AG09319 (cell line): ENCODE results near the gene TAF15.

ENCODE experiments used
- DNase-seq: peaks from one replicate; pipeline ENCODE4 v3.0.0-alpha.2; 2010; ENCODE audit warnings: low read depth; ENCODE audit errors: extremely low read depth
- CTCF ChIP-seq: IDR thresholded peaks from 2 replicates; pipeline ENCODE4 v1.5.1; 2011; ENCODE audit warnings: low read depth, mild to moderate bottlenecking, inconsistent platforms, low read length, moderate library complexity

The TAF15 gene

GRCh38 chr17:35892091-35893035 is 83.1 kb downstream of the TAF15 start:
- TF ChIP-seq CTCF: no peak
- no peak for DNase-seq

GRCh38 chr17:35893751-35894150 is 84.5 kb downstream of the TAF15 start:
- no peak for TF ChIP-seq CTCF
- no peak for DNase-seq

DNA sequence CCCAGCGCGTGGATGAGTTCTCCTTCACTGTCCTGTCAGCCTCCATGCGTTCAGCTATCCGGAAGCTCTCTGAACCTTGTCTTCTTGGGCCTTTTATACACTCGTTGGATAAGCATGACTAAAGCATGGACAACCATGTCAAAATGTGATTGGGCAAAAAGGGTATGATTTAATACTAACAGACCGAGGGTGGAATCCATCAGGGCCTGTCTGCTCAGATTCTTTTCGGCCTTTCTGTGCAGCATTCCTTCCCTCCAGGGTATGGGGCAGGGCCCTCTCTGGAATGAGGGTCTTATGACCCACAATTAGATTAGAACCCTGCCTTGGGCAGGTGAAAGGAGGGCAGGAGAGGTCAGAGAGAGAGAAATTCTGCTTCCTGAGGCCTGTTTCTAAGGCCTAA is 84.9 kb downstream of the TAF15 start:
- TF ChIP-seq CTCF: no peak
- no peak for DNase-seq

DNA sequence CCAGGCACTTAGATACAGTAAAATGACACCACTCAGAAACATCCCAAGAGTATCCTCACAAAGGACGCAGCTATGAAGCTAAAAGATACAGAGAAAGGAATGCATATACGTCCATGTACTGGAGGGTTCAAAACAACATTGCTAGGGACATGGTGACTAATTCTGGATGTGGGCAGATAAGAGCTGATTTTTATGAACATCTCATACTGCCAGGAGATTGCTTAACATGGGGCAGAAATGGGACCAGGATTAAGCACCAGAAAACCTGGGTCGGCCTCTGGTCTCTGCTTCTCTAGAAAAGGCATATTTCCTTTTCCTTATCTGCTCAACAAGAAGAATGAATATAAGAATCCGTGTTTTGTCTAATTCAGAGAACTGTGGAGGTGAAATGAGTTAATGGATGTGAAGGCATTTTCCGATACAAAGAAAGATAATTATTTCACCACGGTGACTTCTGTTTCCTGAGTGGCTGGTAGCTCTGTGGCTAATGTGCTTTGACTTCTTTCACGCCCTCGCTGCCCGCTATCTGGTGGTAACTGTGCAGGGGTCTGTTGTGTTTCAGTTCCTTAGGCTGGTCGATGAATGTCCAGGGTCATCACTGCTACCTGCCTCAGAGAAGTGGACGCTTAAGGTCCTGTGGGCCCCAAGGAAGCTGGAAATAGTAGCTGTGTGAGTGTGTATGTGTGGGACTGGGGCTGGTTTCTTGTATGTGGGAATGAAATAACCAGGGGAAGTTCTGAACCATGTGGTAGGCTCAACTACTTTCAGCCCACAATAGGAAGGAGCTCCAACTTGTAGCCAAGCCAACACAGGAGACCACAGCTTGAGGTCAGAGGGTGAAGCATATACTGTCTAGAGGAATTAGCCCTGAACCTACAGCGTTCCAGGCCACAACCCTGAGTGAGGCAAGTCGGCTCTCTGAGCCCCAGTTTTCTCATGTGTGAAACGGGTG is 86.6 kb downstream of the TAF15 start:
- DNase-seq: no peak
- TF ChIP-seq CTCF: no peak
